ENCODE data around the gene MARCHF2.

Gene MARCHF2

DNA sequence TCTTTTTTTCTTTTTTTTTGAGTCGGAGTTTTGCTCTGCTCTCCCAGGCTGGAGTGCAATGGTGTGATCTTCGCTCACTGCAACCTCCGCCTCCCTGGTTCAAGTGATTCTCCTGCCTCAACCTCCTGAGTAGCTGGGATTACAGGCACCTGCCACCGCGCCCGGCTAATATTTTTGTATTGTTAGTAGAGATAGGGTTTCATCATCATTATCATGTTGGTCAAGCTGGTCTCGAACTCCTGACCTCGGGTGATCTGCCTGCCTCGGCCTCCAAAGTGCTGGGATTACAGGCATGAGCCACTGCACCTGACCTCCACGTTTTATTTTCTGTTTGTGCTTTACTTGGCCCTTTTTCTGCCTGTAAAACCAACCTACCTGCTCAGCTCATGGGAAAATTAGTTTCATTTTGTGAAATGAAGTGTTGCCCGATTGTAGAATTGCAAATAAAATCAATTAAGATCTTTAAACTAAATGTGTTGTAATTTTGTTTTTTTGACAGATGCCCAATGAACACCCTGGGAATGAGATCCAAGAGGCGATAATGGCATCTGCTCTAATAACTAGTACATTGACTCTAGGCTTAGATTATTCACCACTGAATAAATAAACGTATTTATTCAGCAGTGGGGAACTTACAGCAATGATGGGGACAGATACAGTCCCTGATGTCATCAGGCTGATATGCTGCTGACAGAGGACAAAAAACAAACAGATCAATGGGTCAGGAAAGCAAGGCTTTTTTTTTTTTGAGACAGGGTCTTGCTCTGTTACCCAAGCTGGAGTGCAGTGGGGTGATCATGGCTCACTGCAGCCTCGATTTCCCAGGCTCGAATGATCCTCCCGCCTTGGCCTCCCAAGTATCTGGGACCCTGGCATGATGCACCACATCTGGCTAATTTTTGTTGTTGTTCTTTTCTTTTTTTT, 25.2 kb upstream of the MARCHF2 start:
- FAIRE-seq (no peak), DNase-seq (ENCODE audit: low spot score) (no peak)

DNA sequence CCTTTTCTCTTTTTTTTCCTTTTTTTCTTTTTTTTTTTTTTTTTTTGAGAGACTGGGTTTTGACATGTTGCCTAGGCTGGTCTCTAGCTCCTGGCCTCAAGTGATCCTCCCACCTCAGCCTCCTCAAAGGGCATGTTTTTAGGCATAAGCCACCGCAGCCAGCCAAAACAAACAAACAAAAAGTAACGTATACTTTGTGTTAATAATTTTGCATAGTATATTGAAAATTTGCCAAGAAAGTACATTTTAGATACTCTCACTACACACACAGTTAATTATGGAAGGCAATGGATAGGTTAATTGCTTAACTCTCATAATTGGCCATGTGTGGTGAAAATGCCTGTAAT, 24.5 kb upstream of the MARCHF2 start:
- no peak for DNase-seq (ENCODE audit: low spot score)
- no peak for FAIRE-seq

DNA sequence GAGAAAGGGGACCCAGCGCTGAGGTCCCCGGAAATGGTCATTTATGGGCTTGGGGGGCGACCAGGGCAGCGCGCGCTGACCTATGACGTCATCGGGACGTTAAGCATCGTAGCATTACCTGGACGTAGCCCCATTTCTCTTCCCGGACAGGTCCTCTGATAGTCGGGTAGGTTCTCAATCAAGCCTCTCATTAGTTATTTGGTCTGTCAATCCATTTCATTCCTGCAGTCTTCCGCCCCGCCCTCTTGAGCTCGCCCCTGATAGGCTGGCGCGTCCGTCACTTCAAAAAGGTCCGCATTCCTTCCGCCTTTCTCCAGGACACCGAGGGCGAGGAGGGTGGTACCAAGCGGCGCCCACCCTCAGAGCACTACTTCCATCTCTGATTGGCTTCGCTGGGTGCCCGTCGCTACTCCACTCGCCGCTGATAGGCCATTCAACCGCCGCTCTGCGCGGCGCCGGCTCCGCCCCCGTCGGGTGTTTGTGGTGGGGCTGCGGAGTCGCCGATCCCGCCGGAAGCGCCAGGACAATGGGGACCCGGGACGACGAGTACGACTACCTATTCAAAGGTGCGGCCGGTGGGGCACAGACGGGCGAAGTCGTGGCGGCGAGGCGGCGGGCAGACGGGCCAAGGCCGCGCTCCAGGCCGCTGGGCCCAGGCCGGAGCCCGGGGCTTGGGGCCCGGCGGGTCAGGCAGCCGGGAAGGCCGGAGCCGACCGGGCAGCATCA, 23.1 kb upstream of the MARCHF2 start, which contains the start of gene RAB11B:
TSS of gene RAB11B (plus strand) at position 470 of the 726 bp plus-strand sequence. CDS start at position 527, 57 bp downstream.
- FAIRE-seq, result peak; percentile 66
- DNase-seq (ENCODE audit: low spot score), result peak; percentile 95

DNA sequence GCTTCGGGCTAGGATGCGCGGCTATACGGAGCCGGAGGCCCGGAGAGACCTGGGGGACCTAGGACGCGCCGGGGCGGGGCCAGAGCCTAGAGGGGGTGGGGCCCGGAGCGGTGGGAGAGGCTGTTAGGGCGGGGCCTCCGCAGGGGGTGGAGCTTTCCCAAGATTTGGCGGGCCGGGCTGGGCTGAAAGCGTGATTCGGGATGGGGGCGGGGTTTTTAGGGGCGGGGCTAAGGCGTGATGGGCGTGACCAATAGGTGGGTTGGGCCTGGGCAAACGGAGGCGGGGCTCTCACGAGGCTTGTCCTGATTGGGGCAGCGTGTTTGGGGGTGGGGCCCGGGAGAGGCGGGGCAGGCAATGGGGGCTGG, 22.5 kb upstream of the MARCHF2 start:
- FAIRE-seq, result no peak
- DNase-seq (ENCODE audit: low spot score), result peak; percentile 85

DNA sequence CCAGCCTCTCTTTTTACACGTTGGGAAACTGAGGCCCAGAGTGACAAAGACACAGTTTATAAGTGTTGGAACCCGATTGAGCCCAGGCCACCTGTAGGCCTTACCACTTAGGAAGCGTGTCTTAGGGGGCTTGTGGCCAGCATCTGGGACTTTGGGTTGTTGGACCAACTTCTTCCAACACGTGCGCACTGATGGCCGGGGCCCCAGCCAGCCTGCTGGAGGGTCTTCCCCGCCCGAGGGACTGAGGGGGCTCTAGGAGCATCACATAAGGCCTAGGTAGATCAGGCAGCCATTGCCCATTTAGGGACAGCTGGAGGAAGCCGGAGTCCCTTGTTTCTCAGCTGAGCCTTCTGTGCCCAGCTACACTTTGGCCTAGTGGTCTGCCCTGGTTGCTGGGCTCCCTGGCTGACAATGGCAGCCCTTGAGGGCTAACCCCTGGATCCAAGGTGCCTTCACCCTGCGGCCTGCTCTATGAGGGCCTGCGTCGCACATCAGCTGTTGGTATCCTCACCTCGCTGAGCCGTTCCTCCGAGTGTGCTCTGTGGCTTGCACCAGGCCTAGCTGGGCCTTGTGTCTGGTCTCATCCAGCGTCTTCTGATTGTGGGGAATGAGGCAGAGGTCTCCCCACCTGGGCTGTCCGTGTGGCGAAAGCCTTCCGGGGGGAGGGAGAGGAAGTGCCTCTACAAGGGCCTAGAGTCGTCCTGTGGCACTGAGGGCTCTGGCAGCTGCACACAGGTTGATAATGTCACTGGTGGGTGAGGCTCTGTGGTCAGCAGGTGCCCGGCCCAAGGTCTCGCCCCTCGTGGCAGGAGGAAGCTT, 21.7 kb upstream of the MARCHF2 start:
- FAIRE-seq (no peak), DNase-seq (ENCODE audit: low spot score) (no peak)

DNA sequence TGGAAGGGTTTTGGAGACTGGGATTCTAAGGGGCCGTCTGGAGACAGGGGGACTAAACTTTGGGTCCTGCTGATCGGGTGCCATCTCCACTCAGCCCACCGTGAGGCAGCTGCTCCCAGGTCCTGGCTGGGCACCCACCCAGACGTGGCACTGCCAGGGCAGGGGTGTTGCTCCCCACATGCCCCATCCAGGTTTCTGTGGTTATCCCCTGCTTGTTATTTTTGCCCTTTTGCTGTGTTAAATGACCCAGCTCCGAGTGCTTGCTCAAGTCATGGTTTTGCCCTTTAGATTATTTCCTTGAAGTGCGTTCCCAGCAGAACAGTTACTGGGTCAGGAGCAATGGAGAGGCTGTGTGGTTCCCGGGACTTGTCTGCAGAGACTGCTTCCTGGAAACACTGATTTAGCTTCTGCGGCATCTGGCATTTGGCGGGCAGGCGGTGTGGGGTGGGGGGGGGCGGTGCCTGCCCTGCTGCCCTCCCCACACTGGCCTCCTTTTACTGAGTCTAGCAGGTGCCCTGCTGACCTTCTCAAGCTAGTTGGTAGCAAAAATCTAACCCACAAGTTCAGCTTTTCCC, 21.0 kb upstream of the MARCHF2 start:
- DNase-seq (ENCODE audit: low spot score), result no peak
- FAIRE-seq, result no peak

DNA sequence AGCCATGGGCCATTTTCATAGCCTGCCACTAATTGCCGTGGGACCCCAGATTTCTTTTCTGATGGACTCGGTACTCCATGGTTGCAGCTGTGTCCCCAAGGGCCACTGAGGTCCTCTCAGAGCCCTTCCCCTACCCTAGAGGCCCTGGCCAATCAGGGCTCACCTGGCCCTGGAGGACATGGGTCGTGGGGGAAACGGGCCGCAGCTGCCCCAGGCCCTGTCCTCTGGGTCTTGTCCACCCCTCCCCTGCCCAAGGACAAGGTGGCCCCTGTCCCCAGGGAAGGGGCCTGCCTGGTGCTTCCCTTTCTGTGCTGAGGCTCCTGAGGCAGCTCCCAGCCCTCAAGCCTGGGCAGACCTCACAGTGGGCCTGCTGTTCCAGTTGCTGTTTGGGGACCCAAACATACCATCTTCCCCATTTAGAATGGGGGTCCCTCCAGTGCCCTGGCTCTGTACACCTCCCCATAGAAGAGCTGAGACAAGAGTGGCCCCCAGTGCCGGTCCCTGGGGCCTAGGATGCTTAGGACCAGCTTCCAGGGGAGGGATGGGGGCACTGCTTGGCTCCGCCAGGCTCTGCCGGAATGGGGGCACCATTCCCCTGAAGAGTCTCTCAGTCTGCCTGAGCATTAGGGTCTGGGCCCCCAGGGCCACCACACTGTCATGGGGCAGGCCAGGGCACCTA, 19.8 kb upstream of the MARCHF2 start:
- FAIRE-seq, result no peak
- no peak for DNase-seq (ENCODE audit: low spot score)

DNA sequence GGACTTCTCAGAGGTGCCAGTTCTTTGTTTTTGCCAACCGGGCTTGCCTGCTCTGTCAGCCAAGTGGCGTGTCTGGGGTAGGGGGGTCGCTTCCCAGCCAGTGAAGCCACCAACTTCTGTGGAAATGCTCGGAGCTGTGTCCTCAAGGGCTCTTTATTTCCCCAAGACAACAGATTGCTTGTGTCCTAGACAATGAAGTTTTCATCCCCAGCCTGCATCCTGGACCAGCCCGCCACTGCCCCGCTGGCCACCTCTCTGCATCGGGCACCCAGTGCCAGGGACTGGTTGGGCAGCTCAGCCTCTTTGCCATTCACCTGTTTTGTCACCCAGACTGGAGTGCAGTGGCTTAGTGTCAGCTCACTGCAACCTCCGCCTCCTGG, 19.2 kb upstream of the MARCHF2 start:
- no peak for DNase-seq (ENCODE audit: low spot score)
- FAIRE-seq, result no peak

DNA sequence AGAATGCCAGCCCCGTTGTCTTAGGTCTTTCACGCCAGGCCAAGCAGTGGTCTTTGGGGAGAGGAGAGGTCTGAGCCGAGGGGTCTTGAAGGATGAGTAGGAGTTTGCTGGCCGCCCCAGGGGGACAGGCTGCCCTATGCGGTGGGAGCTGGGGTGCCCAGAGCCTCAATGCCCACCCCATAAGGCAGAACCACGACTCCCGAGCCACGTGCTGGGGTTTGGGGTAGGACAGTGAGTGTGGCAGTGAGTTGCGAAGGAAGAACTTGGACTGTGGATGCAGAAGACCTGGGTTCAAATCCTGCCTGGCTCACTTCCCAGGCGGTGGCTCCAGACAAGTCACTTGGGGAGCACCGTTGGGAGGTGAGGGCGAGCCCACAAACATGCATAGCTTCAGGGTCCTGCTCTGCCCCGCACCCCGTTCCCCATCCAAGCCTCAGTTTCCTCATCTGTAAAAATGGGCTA, 17.5 kb upstream of the MARCHF2 start:
- no peak for DNase-seq (ENCODE audit: low spot score)
- no peak for FAIRE-seq

DNA sequence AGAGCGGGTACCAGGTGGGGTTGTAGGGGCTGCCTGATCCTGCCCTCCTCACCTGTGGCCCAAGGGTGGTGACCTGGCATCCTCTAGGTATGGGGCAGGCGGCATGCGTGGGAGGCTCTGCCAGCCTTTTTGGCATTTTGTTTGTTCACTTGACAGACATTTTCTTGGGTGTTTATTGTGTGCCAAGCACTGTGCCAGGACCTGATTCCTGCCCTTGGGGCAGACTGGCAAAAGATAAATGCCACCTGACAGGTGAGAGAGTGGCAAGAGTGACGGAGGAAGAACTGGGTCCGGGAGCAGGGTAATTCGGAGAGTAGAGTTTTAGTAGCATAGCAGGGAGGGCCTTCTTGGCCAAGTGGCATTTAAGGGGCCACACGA, 16.9 kb upstream of the MARCHF2 start:
- FAIRE-seq (no peak), DNase-seq (ENCODE audit: low spot score) (no peak)

DNA sequence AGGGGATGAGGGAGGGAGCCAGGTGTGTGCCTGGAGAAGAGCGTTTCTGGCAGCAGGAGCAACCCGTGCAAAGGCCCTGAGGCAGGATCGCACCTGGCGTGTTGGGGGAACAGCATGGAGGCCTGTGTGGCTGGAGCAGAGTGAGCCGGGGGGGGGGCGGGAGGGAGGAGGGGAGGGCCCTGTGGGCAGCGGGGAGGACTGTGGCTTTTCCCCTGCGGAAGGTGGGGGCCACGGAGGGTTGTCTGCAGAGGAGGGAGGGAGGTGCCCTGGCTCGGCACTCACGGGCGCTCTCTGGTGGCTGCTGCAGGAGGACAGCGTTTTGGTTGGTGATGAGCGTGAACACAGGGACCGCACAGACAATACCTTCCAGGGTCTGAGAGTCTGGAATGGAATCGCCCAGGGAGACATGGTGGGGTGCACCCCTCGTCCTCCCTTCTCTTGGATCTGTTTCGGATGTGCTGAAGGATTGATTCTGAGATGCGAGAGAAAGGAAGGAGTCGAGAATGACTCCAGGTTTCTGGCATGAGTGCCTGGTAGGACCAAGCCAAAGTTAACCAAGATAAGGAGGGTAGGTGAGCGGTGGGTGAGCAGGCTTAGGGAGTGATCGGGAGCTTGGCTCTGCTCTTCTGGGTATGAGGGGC, 16.4 kb upstream of the MARCHF2 start:
- DNase-seq (ENCODE audit: low spot score) (peak; percentile 40), FAIRE-seq (no peak)

DNA sequence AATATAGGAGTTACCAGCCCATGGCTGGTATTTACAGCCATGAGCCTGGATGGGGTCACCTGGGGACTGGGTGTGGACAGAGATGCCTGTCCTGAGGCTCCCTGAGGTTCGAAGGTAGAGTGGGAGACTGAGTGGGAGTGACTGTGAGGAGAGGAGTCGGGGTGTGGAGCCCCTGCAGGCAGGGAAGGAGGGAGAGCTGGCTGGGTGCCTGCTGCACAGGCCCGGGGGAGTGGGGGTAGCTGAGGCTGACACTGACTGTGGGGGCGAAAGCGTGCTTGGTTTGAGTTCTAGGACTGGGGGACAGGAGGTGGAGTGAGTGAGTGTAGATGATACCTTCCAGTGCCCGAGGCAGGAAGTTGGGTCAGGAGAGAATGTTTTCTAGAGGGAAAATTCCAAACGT, 15.8 kb upstream of the MARCHF2 start:
- DNase-seq (ENCODE audit: low spot score) (no peak), FAIRE-seq (no peak)

DNA sequence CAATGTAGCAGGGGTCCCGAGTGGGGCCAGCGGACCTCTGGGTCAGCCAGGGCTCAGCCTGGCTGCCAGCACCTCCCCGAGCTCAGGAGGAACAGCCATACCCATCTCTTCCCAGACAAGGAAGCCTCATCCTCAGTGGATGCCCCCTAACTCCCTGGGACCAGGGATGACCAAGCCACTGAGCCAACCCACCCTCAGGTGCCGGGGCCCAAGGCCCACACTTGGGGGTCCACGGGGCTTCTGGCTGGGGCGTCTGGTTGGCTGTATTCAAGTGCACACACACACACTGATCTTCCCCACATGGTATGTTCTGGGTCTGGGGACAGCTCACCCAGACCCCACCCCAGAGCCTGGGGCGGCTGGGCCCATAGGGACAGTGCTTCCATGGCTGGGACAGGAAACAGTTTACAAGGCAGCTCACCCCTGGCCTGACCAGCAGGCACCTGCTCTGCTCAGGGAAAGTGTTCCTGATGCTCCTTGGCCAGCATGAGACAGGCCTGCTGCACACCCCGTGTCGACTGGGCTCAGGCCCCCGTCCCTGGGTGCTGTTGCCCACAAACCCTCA, 15.3 kb upstream of the MARCHF2 start:
- no peak for DNase-seq (ENCODE audit: low spot score)
- no peak for FAIRE-seq

DNA sequence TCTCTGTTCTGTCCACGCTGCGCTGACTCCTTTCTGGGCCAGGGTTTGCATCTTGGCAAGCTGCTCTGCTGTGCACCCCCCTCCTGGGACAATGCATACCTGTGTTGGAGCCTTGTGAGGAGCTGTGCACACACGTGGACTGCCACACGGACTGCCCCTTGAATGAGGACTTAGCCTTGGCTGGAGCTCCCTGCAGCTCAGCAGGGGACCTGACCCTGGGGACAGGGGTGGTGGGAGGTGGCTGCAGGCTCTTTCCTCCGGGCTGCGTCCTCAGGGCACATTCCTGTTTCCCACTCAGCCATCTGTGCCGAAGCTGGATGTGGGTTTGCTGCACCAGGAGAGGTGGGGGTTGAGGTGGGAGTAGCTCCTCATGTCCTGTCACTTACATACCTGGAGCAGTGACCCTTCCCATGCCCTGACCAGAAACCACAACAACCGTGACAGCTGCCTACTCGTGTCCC, 14.8 kb upstream of the MARCHF2 start:
- DNase-seq (ENCODE audit: low spot score) (no peak), FAIRE-seq (no peak)

DNA sequence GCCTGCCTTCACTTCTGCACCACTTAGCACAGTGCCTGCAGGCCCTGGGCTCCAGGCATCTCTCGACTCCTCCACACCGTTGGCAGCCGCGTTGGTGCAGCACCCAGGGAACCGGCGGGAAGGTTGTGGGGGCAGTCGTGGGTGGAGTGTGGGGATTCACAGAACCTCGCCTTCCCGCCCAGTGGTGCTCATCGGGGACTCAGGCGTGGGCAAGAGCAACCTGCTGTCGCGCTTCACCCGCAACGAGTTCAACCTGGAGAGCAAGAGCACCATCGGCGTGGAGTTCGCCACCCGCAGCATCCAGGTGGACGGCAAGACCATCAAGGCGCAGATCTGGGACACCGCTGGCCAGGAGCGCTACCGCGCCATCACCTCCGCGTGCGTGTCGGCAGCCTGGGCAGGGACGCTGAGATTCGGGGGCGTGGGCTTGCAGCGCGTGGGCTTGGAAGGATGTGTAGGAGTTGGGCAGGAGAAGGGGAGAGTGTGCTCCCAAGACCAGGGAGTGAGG, 13.4 kb upstream of the MARCHF2 start:
- DNase-seq (ENCODE audit: low spot score) (no peak), FAIRE-seq (no peak)

DNA sequence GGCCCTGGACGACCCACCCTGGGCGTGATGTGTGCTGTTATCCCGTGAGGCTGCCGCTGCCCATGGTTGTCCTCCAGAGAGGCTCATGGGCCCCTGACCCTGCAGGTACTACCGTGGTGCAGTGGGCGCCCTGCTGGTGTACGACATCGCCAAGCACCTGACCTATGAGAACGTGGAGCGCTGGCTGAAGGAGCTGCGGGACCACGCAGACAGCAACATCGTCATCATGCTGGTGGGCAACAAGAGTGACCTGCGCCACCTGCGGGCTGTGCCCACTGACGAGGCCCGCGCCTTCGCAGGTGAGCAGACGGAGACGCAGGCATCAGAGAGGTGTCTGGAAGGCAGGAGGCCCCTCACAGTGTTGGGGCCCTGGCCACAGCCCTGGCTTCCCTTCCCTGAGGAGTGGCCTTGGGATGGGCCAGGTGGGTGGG, 11.1 kb upstream of the MARCHF2 start:
- FAIRE-seq (no peak), DNase-seq (ENCODE audit: low spot score) (no peak)

DNA sequence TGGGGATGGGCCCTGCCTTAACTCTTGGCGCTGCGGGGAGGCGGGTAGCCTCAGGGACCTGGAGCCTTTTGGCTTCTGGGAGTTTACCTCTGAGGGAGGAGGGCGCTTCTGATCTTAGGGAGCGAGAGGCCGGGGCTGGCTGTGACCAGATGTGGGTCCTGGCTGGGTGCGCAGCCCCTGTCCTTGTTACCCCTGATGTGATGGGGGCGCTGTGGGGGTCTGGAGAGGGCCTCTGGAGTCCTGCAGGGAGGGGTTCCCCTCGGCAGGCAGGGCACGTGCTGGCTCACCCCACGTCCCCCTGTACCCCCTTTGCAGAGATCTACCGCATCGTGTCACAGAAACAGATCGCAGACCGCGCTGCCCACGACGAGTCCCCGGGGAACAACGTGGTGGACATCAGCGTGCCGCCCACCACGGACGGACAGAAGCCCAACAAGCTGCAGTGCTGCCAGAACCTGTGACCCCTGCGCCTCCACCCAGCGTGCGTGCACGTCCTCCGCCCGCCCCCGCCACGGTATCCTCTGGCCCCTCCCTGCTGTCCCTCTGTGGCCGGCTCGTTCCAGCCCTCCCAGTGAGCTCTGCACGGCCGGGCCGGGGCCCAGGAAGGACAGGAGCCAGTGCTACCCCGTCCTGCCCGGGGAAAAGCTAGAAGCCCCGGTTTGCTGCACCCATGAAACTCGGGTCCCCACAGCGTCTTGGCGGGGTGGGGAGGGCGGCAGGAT, 9.8 kb upstream of the MARCHF2 start:
- no peak for FAIRE-seq
- DNase-seq (ENCODE audit: low spot score), result no peak

DNA sequence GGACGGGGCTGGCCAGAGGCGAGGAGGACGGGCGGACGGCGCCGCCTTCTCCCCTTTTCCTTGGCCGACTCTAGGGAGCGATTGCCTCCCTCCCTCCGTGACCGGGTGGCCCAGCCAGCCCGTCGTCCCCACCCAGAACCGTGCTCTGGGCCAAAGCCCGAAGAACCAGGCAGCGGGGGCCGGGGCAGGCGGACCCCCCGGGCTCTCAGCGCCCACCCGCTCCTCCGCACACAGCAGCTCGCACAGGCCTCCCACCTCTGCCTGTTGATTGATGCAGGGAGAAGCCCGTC, 9.3 kb upstream of the MARCHF2 start:
- no peak for FAIRE-seq

DNA sequence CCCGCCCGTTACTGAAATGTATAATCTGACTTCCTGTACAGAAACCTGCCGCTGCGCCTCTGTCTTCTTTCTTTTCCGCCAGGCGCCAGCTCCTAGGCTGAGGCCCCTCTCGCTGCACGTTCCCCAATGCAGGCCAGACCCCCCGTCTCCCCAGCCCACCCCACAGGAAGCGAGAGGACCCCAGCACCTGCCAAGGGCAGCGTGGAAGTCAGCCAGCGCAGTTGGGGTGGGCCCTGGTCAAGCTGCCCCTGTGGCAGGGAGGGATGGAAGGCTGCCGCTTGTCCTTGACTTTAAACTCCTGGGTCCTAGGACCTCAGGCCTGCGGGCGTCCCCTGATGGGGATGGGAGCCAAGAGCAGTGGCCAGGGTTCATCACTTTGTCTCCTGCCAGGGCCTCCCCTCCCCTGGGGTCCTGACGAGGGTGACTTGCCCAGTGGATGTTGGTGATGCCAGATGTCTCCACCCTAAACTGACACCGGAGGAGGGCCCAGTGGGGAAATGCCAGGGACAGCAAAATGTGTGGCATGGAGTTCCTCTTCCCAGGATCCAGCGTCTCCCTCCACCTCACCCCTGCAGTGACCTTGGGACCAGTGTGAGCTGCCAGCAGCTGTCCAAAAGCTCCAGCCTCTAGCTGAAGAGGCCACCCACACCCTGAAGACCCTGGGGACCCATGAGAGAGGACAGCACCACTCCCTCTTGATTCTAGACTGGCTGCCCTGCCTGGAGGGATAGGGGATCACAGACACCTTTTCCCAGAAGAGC, 8.5 kb upstream of the MARCHF2 start:
- DNase-seq (ENCODE audit: low spot score) (no peak), FAIRE-seq (no peak)

More for the DNA sequence above, 9.3 kb upstream of the MARCHF2 start:
- no peak for DNase-seq (ENCODE audit: low spot score)
